G401 (cell line): ENCODE results near the gene NAPSA. TPM values are rescaled to one million over a fixed set of nuclear protein-coding genes. Genes with fewer than 3 reads are reported as not detected.

Experiments
- total RNA-seq: library from RNA; depleted of rRNA; stranded (reverse); fragments of >200 nt; shearing (Covaris generic); gene quantifications from 2 replicates; pipeline ENCODE4 v1.2.3, GENCODE V29; 2014; rRNA removed

The NAPSA gene
- total RNA-seq, 1 experiment from 2014 or later: 0.24 TPM

Other genes with a start within 250 kb of the NAPSA start
- not detected in 2 replicates for gene IZUMO2, start 202.4 kb downstream of the NAPSA start, total RNA-seq
- gene MYH14, start 162.0 kb downstream of the NAPSA start, total RNA-seq: 8.8 and 10.3 TPM in 2 replicates
- 3.4 and 4.3 TPM in 2 replicates for gene KCNC3, start 36.3 kb downstream of the NAPSA start, total RNA-seq
- gene NR1H2, start 10.8 kb upstream of the NAPSA start, total RNA-seq: 33.0 and 41.4 TPM in 2 replicates
- gene POLD1, start 18.7 kb upstream of the NAPSA start, total RNA-seq: 151 and 176 TPM in 2 replicates
- 0.44 TPM in 1 of 2 replicates, not detected in the other for gene SPIB, start 53.3 kb upstream of the NAPSA start, total RNA-seq
- 0.55 TPM in 1 of 2 replicates, not detected in the other for gene MYBPC2, start 67.3 kb upstream of the NAPSA start, total RNA-seq
- 104 and 113 TPM in 2 replicates for gene EMC10, start 110.9 kb upstream of the NAPSA start, total RNA-seq
- gene GARIN5A, start 111.2 kb upstream of the NAPSA start, total RNA-seq: 0.10 and 1.5 TPM in 2 replicates
- gene JOSD2, start 145.6 kb upstream of the NAPSA start, total RNA-seq: 13.6 and 33.3 TPM in 2 replicates
- gene ASPDH, start 148.3 kb upstream of the NAPSA start, total RNA-seq: not detected in 2 replicates
- gene LRRC4B, start 202.8 kb upstream of the NAPSA start, total RNA-seq: 16.5 and 19.2 TPM in 2 replicates